K562 (cell line): ENCODE measurements around the gene FKBP7. TPM values are rescaled to one million over a fixed set of nuclear protein-coding genes. Genes with fewer than 3 reads are reported as not detected.

Experiments used
- DNMT1 ChIP-seq: fragments of 450-650 bp; IDR thresholded peaks from 2 replicates; pipeline ENCODE4 v1.6.1; 2016; ENCODE audit warnings: antibody characterized with exemption, mild to moderate bottlenecking
- GABPB1 ChIP-seq: sonication (generic); formaldehyde crosslinking; IDR thresholded peaks from 2 replicates; pipeline ENCODE4 v1.8.0; 2022; ENCODE audit warnings: mild to moderate bottlenecking, missing genetic modification reagents
- GATA2 ChIP-seq: sonication (generic); formaldehyde crosslinking; IDR thresholded peaks from 2 replicates; pipeline ENCODE4 v1.4.0; 2020; ENCODE audit warnings: mild to moderate bottlenecking, missing genetic modification reagents
- KAT7 ChIP-seq: sonication (generic); formaldehyde crosslinking; IDR thresholded peaks from 2 replicates; pipeline ENCODE4 v1.8.0; 2022; ENCODE audit warnings: missing genetic modification reagents, mild to moderate bottlenecking, borderline replicate concordance
- KHSRP ChIP-seq: fragments of 450-650 bp; IDR thresholded peaks from 2 replicates; pipeline ENCODE4 v1.6.1; 2017
- MAZ ChIP-seq, 2 experiments: fragments of 450-650 bp in 1 of 2; sonication (generic) in 1 of 2; formaldehyde crosslinking; IDR thresholded peaks in 1 of 2; conservative IDR thresholded peaks in 1 of 2; 2 replicates each; pipeline versions ENCODE4 v1.4.0 to v1.5.0; 2020; ENCODE audit warnings: mild to moderate bottlenecking in 1 of 2, missing genetic modification reagents in 1 of 2
- MBD1 ChIP-seq: fragments of 250-450 bp; sonication (Bioruptor Pico); IDR thresholded peaks from 2 replicates; pipeline ENCODE4 v1.8.0; 2022; ENCODE audit warnings: inconsistent platforms
- MEIS2 ChIP-seq: fragments of 450-650 bp; IDR thresholded peaks from 2 replicates; pipeline ENCODE4 v1.6.1; 2014; ENCODE audit warnings: mild to moderate bottlenecking; ENCODE audit not compliant: partially characterized antibody
- NBN ChIP-seq: fragments of 450-650 bp; IDR thresholded peaks from 2 replicates; pipeline ENCODE4 v1.6.1; 2016; ENCODE audit warnings: low read depth, mild to moderate bottlenecking
- NCOA1 ChIP-seq: fragments of 450-650 bp; IDR thresholded peaks from 2 replicates; pipeline ENCODE4 v1.6.1; 2016; ENCODE audit warnings: low read depth
- NFATC3 ChIP-seq: fragments of 450-650 bp; IDR thresholded peaks from 2 replicates; pipeline ENCODE4 v1.6.1; 2017; ENCODE audit warnings: mild to moderate bottlenecking
- NR1H2 ChIP-seq: sonication (generic); formaldehyde crosslinking; IDR thresholded peaks from 2 replicates; pipeline ENCODE4 v1.4.0; 2020; ENCODE audit warnings: mild to moderate bottlenecking, missing genetic modification reagents
- PCBP1 ChIP-seq: fragments of 200-400 bp; formaldehyde crosslinking; IDR thresholded peaks from 2 replicates; pipeline ENCODE4 v1.6.1; 2018; ENCODE audit warnings: mild to moderate bottlenecking, low read depth, low read length; ENCODE audit not compliant: poor library complexity, severe bottlenecking
- SAP30 ChIP-seq: fragments of 200-600 bp; sonication (generic); IDR thresholded peaks from 2 replicates; pipeline ENCODE4 v1.6.1; 2012; ENCODE audit warnings: borderline replicate concordance, low read depth, mild to moderate bottlenecking, moderate library complexity, low read length, control low read depth, inconsistent platforms; ENCODE audit not compliant: insufficient read depth, poor library complexity, severe bottlenecking
- TEAD2 ChIP-seq: fragments of 450-650 bp; IDR thresholded peaks from 2 replicates; pipeline ENCODE4 v1.6.1; 2016; ENCODE audit warnings: missing genetic modification characterization, control low read depth, missing compliant biosample characterization
- ZBED1 ChIP-seq: IDR thresholded peaks from 2 replicates; pipeline ENCODE4 v1.6.1; 2014
- ZBTB1 ChIP-seq: sonication (generic); formaldehyde crosslinking; IDR thresholded peaks from 2 replicates; pipeline ENCODE4 v1.8.1; 2023; ENCODE audit warnings: missing genetic modification reagents, low read depth, mild to moderate bottlenecking, borderline replicate concordance
- ZBTB34 ChIP-seq: fragments of 250-450 bp; sonication (Bioruptor Pico); IDR thresholded peaks from 2 replicates; pipeline ENCODE4 v1.8.0; 2021; ENCODE audit warnings: mild to moderate bottlenecking, moderate library complexity
- ZNF140 ChIP-seq: fragments of 250-450 bp; sonication (Bioruptor Pico); IDR thresholded peaks from 2 replicates; pipeline ENCODE4 v1.8.0; 2021; ENCODE audit warnings: moderate library complexity, mild to moderate bottlenecking, inconsistent platforms
- ZNF316 ChIP-seq: fragments of 450-650 bp; IDR thresholded peaks from 2 replicates; pipeline ENCODE4 v1.6.1; 2016
- ZNF592 ChIP-seq: fragments of 450-650 bp; IDR thresholded peaks from 2 replicates; pipeline ENCODE4 v1.6.1; 2017; ENCODE audit warnings: antibody characterized with exemption, mild to moderate bottlenecking
- polyA plus RNA-seq, 8 experiments: library from polyadenylated mRNA; depleted of rRNA in 4 of 8; stranded (reverse) in 5 of 8; unstranded in 3 of 8; fragments of >200 nt; fragmentation: Nextera tagmentation in 2 of 8; fragmentation: Illumina TruSeq in 1 of 8; extraction: Ambion mirVana in 2 of 8; extraction: Trizol in 1 of 8; gene quantifications; 2 replicates each; pipeline versions ENCODE4 v1.2.1 to v1.2.3, GENCODE V29; 2011 to 2014; ENCODE audit warnings: inconsistent platforms in 1 of 8, missing spikeins in 1 of 8
- total RNA-seq, 7 experiments: library from RNA; depleted of rRNA in 6 of 7; stranded (reverse); fragments of >200 nt in 6 of 7; fragmentation: Illumina TruSeq in 2 of 7; extraction: Trizol in 2 of 7; gene quantifications; 2 replicates each; pipeline versions ENCODE4 v1.2.1 to v1.2.3, GENCODE V29; 2011 to 2021; ENCODE audit warnings: low replicate concordance in 1 of 7

FKBP7 gene
- total and polyA plus RNA-seq, 9 of the 15 experiments (the other 6 are each of a cell fraction or from before 2014, with no cell fraction given), result 6.1 to 23.2 (median 19.0) TPM

- TF ChIP-seq ZNF592 (peak; percentile 71; the same call in 1 of the 2 replicates), MEIS2 (peak; percentile 25), KHSRP (0 out of 2 replicates have a peak, but pooled peaks have one; percentile 10), MAZ (CRISPR knock-in tag; conservative IDR thresholded peaks at IDR 0.05 in 1 of 2, IDR thresholded peaks at IDR 0.05 in 1 of 2) (peak; percentile 67 to 84), NR1H2 (CRISPR knock-in tag) (peak; percentile 91), MBD1 (CRISPR knock-in tag) (no peak), ZBTB1 (CRISPR knock-in tag) (no peak), KAT7 (CRISPR knock-in tag) (0 out of 2 replicates have a peak, but pooled peaks have one; percentile 59), DNMT1 (peak; percentile 73; the same call in 1 of the 2 replicates), GABPB1 (peak; percentile 32; the same call in 1 of the 2 replicates), ZBED1 (0 out of 2 replicates have a peak, but pooled peaks have one; percentile 36), GATA2 (peak; percentile 12; the same call in 1 of the 2 replicates), NBN (peak; percentile 72; the same call in 1 of the 2 replicates), ZBTB34 (CRISPR knock-in tag) (no peak), TEAD2 (0 out of 2 replicates have a peak, but pooled peaks have one; percentile 36), ZNF140 (no peak), NFATC3 (peak; percentile 29; the same call in 1 of the 2 replicates), PCBP1 (no peak), SAP30 (no peak), ZNF316 (peak; percentile 60), NCOA1 (peak; percentile 15; the same call in 1 of the 2 replicates)
These were observed at the start of gene FKBP7 (continued) for GRCh38 chr2:178478439-178479274.
